H1 (cell line): Measurements from ENCODE around the gene SLC35F1. TPM values are rescaled to one million over a fixed set of nuclear protein-coding genes. Genes with fewer than 3 reads are reported as not detected.

Experiments
- ASH2L ChIP-seq: fragments of 200-600, 300-600 bp; sonication (generic); IDR thresholded peaks from one replicate; pipeline ENCODE4 v1.7.1; 2017; ENCODE audit warnings: low read length
- polyA plus RNA-seq, 7 experiments: library from polyadenylated mRNA; depleted of rRNA in 3 of 7; stranded (reverse) in 5 of 7; unstranded in 2 of 7; fragments of >200 nt in 5 of 7; fragments of 200-250 nt in 2 of 7; gene quantifications; 1 replicate in 5 of 7; 2 replicates in 1 of 7; 4 replicates in 1 of 7; pipeline versions ENCODE4 v1.2.1 to v1.2.3, GENCODE V29; 2011 to 2013; ENCODE audit warnings: missing spikeins in 2 of 7, mixed read lengths in 2 of 7
- total RNA-seq: library from RNA; stranded (reverse); fragmentation: NEBNext Ultra II Directional; extraction: Animal tissue kit (Norgen Biotek cat#: 25700); gene quantifications from 2 replicates; pipeline ENCODE4 v1.2.1, GENCODE V29; 2021
- TF ChIP-seq, protein P1 (sequence below): fragments of 300-600 bp; sonication (generic); IDR thresholded peaks from 2 replicates; pipeline ENCODE4 v1.7.1; 2012; ENCODE audit warnings: low read length, moderate library complexity, mild to moderate bottlenecking, inconsistent platforms; ENCODE audit not compliant: insufficient replicate concordance

Gene SLC35F1
- total and polyA plus RNA-seq, 2 of the 8 experiments (the other 6 are each of a cell fraction or from before 2014, with no cell fraction given) = 7.0 to 10.0 TPM

- TF ChIP-seq, protein P1, sequence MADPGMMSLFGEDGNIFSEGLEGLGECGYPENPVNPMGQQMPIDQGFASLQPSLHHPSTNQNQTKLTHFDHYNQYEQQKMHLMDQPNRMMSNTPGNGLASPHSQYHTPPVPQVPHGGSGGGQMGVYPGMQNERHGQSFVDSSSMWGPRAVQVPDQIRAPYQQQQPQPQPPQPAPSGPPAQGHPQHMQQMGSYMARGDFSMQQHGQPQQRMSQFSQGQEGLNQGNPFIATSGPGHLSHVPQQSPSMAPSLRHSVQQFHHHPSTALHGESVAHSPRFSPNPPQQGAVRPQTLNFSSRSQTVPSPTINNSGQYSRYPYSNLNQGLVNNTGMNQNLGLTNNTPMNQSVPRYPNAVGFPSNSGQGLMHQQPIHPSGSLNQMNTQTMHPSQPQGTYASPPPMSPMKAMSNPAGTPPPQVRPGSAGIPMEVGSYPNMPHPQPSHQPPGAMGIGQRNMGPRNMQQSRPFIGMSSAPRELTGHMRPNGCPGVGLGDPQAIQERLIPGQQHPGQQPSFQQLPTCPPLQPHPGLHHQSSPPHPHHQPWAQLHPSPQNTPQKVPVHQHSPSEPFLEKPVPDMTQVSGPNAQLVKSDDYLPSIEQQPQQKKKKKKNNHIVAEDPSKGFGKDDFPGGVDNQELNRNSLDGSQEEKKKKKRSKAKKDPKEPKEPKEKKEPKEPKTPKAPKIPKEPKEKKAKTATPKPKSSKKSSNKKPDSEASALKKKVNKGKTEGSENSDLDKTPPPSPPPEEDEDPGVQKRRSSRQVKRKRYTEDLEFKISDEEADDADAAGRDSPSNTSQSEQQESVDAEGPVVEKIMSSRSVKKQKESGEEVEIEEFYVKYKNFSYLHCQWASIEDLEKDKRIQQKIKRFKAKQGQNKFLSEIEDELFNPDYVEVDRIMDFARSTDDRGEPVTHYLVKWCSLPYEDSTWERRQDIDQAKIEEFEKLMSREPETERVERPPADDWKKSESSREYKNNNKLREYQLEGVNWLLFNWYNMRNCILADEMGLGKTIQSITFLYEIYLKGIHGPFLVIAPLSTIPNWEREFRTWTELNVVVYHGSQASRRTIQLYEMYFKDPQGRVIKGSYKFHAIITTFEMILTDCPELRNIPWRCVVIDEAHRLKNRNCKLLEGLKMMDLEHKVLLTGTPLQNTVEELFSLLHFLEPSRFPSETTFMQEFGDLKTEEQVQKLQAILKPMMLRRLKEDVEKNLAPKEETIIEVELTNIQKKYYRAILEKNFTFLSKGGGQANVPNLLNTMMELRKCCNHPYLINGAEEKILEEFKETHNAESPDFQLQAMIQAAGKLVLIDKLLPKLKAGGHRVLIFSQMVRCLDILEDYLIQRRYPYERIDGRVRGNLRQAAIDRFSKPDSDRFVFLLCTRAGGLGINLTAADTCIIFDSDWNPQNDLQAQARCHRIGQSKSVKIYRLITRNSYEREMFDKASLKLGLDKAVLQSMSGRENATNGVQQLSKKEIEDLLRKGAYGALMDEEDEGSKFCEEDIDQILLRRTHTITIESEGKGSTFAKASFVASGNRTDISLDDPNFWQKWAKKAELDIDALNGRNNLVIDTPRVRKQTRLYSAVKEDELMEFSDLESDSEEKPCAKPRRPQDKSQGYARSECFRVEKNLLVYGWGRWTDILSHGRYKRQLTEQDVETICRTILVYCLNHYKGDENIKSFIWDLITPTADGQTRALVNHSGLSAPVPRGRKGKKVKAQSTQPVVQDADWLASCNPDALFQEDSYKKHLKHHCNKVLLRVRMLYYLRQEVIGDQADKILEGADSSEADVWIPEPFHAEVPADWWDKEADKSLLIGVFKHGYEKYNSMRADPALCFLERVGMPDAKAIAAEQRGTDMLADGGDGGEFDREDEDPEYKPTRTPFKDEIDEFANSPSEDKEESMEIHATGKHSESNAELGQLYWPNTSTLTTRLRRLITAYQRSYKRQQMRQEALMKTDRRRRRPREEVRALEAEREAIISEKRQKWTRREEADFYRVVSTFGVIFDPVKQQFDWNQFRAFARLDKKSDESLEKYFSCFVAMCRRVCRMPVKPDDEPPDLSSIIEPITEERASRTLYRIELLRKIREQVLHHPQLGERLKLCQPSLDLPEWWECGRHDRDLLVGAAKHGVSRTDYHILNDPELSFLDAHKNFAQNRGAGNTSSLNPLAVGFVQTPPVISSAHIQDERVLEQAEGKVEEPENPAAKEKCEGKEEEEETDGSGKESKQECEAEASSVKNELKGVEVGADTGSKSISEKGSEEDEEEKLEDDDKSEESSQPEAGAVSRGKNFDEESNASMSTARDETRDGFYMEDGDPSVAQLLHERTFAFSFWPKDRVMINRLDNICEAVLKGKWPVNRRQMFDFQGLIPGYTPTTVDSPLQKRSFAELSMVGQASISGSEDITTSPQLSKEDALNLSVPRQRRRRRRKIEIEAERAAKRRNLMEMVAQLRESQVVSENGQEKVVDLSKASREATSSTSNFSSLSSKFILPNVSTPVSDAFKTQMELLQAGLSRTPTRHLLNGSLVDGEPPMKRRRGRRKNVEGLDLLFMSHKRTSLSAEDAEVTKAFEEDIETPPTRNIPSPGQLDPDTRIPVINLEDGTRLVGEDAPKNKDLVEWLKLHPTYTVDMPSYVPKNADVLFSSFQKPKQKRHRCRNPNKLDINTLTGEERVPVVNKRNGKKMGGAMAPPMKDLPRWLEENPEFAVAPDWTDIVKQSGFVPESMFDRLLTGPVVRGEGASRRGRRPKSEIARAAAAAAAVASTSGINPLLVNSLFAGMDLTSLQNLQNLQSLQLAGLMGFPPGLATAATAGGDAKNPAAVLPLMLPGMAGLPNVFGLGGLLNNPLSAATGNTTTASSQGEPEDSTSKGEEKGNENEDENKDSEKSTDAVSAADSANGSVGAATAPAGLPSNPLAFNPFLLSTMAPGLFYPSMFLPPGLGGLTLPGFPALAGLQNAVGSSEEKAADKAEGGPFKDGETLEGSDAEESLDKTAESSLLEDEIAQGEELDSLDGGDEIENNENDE = no peak
- no peak for TF ChIP-seq ASH2L
Observed at GRCh38 chr6:118085665-118086064, 178.6 kb downstream of the SLC35F1 start (continued).
